OCI-LY7 (cell line): ENCODE measurements around the gene PRPF38A.

Experiments
- EZH2phosphoT487 ChIP-seq: fragments of 200-600 bp; sonication (generic); IDR thresholded peaks from 2 replicates; pipeline ENCODE4 v1.6.1; 2018; ENCODE audit warnings: low read depth, borderline replicate concordance, mild to moderate bottlenecking, mixed run types, antibody characterized with exemption, low read length, moderate library complexity, mixed read lengths
- TF ChIP-seq, protein P1 (sequence below): fragments of 200-600 bp; sonication (generic); conservative IDR thresholded peaks from 2 replicates; pipeline ENCODE4 v1.5.1; 2014; ENCODE audit warnings: mild to moderate bottlenecking, antibody characterized with exemption, low read length, moderate library complexity, mixed read lengths

DNA sequence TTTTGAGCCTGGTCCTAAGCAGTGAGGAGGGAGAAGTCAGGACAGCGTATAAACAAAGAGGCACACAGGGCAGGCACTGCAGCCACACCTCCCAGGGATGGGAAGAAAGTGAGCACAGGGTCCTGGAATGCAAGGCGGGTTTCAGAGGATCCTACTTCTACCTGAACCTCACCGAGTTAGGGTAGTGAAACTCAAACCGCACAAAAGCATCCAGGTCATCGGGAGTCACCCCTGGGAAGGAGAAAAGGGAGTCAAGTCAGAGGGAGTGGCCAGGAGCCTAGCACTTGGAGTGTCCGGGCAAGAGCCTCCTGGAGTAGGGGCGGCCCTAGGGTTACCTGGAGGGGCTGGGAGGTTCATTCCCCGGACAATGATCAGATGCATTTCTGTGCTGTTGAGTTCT lies 49.0 kb upstream of the PRPF38A start:
- TF ChIP-seq, protein P1, sequence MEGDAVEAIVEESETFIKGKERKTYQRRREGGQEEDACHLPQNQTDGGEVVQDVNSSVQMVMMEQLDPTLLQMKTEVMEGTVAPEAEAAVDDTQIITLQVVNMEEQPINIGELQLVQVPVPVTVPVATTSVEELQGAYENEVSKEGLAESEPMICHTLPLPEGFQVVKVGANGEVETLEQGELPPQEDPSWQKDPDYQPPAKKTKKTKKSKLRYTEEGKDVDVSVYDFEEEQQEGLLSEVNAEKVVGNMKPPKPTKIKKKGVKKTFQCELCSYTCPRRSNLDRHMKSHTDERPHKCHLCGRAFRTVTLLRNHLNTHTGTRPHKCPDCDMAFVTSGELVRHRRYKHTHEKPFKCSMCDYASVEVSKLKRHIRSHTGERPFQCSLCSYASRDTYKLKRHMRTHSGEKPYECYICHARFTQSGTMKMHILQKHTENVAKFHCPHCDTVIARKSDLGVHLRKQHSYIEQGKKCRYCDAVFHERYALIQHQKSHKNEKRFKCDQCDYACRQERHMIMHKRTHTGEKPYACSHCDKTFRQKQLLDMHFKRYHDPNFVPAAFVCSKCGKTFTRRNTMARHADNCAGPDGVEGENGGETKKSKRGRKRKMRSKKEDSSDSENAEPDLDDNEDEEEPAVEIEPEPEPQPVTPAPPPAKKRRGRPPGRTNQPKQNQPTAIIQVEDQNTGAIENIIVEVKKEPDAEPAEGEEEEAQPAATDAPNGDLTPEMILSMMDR, result no peak
- TF ChIP-seq EZH2phosphoT487, result no peak
